Measurements from ENCODE around the gene HNRNPR. TPM values are rescaled to one million over a fixed set of nuclear protein-coding genes. Genes with fewer than 3 reads are reported as not detected.
A peak's percentile ranks its signal among the peaks of the same experiment; 100 is the strongest.

HNRNPR gene
- total and polyA plus RNA-seq, 9 of the 15 experiments (the other 6 are each of a cell fraction or from before 2014, with no cell fraction given), result 80.9 to 372 (median 301) TPM

DNA sequence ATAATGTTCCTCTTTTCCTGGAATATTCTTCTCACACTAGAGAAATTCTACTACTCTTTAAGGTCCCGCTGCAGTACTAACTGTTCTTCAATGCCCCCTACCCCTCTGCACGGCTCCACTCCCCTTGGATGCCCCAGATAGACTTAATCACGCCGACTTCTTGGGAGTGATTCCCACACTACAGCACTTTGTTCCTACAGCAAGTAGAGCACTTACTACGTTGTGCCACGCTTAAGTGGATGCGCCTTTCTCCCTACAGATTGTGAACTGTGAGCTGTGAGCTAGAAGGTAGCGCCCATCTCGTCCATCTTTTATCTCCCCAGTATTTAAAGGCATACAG lies 23.3 kb upstream of the HNRNPR start:
- H3K36me3 ChIP-seq (ENCODE audit: control insufficient read depth, insufficient read depth, low read length), result peaks cover 41% of the 10 kb centered on the region
- no peaks in the 10 kb centered on the region for H3K9me1 ChIP-seq (ENCODE audit: control insufficient read depth, insufficient read depth, low read length)
- no peaks in the 10 kb centered on the region for H4K20me1 ChIP-seq (replicated peaks; ENCODE audit: control insufficient read depth, insufficient read depth, low read length)
- H3K4me1 ChIP-seq (replicated peaks in 1 of 2; ENCODE audit: control insufficient read depth in 2 of 2, insufficient read depth in 2 of 2, low read length in 2 of 2), result peaks cover 23 to 36% of the 10 kb centered on the region in 2 experiments
- no TSS peak for BruUV-seq (replicated peaks)
- no peak for FAIRE-seq
- H3K4me3 ChIP-seq, result peak overlapping the region; percentile 58
- peak in 1 of 4 experiments; percentile 56 for DNase-seq (ENCODE audit: extremely low read depth in 1 of 4, low spot score in 3 of 4)
- peak overlapping the region; percentile 84 to 99; a peak in 3 of 4 replicates for H3K9ac ChIP-seq (ENCODE audit: insufficient read depth in 1 of 2, low read depth in 2 of 2, low read length in 2 of 2)
- peak overlapping the region; percentile 88 for H2AFZ ChIP-seq (ENCODE audit: low read depth, low read length)
- no peaks in the 10 kb centered on the region for H3K27me3 ChIP-seq (ENCODE audit: control insufficient read depth in 2 of 2, insufficient read depth in 2 of 2, low read length in 2 of 2)
- POLR2A ChIA-PET, result interaction anchor here (0.6 to 1.9 kb wide), 6 partner anchors 11 to 26 kb away, joined by 3 to 27 read pairs (median 4); partner anchors contain the start of gene HNRNPR
- peaks cover 54% of the 10 kb centered on the region for H3K79me2 ChIP-seq (ENCODE audit: control insufficient read depth, insufficient read depth, low read length)
- H3K9me3 ChIP-seq (replicated peaks; ENCODE audit: control insufficient read depth, insufficient read depth, low read depth, low read length), result peaks cover 19% of the 10 kb centered on the region
- in situ Hi-C loops (cut with MboI), result no loop called here
- H3K4me2 ChIP-seq (ENCODE audit: insufficient read depth, low read length), result peak overlapping the region; percentile 98
- no peak for ATAC-seq
- intact Hi-C loops (cut with micrococcal nuclease), result no loop called here
- WGBS (ENCODE audit: insufficient coverage, low coverage, missing lambda C conversion rate), result 1% methylated on average over 9 of the region's 9 CpGs
- CTCF ChIA-PET (ENCODE audit: low intra/inter-chr PET ratio), result no interaction called here
- H3K27ac ChIP-seq (ENCODE audit: extremely low read depth, low read depth, low read length), result peak overlapping the region; percentile 69
- TF ChIP-seq, protein P1, sequence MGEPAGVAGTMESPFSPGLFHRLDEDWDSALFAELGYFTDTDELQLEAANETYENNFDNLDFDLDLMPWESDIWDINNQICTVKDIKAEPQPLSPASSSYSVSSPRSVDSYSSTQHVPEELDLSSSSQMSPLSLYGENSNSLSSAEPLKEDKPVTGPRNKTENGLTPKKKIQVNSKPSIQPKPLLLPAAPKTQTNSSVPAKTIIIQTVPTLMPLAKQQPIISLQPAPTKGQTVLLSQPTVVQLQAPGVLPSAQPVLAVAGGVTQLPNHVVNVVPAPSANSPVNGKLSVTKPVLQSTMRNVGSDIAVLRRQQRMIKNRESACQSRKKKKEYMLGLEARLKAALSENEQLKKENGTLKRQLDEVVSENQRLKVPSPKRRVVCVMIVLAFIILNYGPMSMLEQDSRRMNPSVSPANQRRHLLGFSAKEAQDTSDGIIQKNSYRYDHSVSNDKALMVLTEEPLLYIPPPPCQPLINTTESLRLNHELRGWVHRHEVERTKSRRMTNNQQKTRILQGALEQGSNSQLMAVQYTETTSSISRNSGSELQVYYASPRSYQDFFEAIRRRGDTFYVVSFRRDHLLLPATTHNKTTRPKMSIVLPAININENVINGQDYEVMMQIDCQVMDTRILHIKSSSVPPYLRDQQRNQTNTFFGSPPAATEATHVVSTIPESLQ (CRISPR knock-in tag; IDR thresholded peaks at IDR 0.05), result 0 out of 2 replicates have a peak, but pooled peaks have one; percentile 38
- peak in 1 of 2 experiments; percentile 19; a peak in 1 of 4 replicates for TF ChIP-seq RCOR1 (IDR thresholded peaks at IDR 0.05; ENCODE audit: borderline replicate concordance in 1 of 2, low read depth in 2 of 2, low read length in 2 of 2)
- peak; percentile 71 for TF ChIP-seq CREM (IDR thresholded peaks at IDR 0.05; ENCODE audit: low read depth)
- TF ChIP-seq, protein P2, sequence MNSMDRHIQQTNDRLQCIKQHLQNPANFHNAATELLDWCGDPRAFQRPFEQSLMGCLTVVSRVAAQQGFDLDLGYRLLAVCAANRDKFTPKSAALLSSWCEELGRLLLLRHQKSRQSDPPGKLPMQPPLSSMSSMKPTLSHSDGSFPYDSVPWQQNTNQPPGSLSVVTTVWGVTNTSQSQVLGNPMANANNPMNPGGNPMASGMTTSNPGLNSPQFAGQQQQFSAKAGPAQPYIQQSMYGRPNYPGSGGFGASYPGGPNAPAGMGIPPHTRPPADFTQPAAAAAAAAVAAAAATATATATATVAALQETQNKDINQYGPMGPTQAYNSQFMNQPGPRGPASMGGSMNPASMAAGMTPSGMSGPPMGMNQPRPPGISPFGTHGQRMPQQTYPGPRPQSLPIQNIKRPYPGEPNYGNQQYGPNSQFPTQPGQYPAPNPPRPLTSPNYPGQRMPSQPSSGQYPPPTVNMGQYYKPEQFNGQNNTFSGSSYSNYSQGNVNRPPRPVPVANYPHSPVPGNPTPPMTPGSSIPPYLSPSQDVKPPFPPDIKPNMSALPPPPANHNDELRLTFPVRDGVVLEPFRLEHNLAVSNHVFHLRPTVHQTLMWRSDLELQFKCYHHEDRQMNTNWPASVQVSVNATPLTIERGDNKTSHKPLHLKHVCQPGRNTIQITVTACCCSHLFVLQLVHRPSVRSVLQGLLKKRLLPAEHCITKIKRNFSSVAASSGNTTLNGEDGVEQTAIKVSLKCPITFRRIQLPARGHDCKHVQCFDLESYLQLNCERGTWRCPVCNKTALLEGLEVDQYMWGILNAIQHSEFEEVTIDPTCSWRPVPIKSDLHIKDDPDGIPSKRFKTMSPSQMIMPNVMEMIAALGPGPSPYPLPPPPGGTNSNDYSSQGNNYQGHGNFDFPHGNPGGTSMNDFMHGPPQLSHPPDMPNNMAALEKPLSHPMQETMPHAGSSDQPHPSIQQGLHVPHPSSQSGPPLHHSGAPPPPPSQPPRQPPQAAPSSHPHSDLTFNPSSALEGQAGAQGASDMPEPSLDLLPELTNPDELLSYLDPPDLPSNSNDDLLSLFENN (IDR thresholded peaks at IDR 0.05; ENCODE audit: low read depth in 2 of 2, low read length in 2 of 2), result no peak
- TF ChIP-seq TOE1 (IDR thresholded peaks at IDR 0.05; ENCODE audit: borderline replicate concordance), result 0 out of 2 replicates have a peak, but pooled peaks have one; percentile 5
- TF ChIP-seq TOE1 (CRISPR knock-in tag; IDR thresholded peaks at IDR 0.05; ENCODE audit: borderline replicate concordance, low read depth), result peak; percentile 30; the same call in 1 of the 2 replicates
- TF ChIP-seq CBX3 (IDR thresholded peaks at IDR 0.05; ENCODE audit: borderline replicate concordance in 1 of 2, low read length in 2 of 2), result peak in 1 of 2 experiments; percentile 7; a peak in 1 of 3 replicates
- TF ChIP-seq, protein P3, sequence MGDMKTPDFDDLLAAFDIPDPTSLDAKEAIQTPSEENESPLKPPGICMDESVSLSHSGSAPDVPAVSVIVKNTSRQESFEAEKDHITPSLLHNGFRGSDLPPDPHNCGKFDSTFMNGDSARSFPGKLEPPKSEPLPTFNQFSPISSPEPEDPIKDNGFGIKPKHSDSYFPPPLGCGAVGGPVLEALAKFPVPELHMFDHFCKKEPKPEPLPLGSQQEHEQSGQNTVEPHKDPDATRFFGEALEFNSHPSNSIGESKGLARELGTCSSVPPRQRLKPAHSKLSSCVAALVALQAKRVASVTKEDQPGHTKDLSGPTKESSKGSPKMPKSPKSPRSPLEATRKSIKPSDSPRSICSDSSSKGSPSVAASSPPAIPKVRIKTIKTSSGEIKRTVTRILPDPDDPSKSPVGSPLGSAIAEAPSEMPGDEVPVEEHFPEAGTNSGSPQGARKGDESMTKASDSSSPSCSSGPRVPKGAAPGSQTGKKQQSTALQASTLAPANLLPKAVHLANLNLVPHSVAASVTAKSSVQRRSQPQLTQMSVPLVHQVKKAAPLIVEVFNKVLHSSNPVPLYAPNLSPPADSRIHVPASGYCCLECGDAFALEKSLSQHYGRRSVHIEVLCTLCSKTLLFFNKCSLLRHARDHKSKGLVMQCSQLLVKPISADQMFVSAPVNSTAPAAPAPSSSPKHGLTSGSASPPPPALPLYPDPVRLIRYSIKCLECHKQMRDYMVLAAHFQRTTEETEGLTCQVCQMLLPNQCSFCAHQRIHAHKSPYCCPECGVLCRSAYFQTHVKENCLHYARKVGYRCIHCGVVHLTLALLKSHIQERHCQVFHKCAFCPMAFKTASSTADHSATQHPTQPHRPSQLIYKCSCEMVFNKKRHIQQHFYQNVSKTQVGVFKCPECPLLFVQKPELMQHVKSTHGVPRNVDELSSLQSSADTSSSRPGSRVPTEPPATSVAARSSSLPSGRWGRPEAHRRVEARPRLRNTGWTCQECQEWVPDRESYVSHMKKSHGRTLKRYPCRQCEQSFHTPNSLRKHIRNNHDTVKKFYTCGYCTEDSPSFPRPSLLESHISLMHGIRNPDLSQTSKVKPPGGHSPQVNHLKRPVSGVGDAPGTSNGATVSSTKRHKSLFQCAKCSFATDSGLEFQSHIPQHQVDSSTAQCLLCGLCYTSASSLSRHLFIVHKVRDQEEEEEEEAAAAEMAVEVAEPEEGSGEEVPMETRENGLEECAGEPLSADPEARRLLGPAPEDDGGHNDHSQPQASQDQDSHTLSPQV (IDR thresholded peaks at IDR 0.05), result 0 out of 2 replicates have a peak, but pooled peaks have one; percentile 21
- TF ChIP-seq MAFF (IDR thresholded peaks at IDR 0.05; ENCODE audit: low read length), result no peak
- TF ChIP-seq CREB1 (IDR thresholded peaks at IDR 0.05), result peak; percentile 47; the same call in 1 of the 2 replicates
- no peak for TF ChIP-seq CREB1 (CRISPR knock-in tag; IDR thresholded peaks at IDR 0.05)

Data from K562 (cell line).